ENCODE results near the gene VSTM2B. TPM values are rescaled to one million over a fixed set of nuclear protein-coding genes. Genes with fewer than 3 reads are reported as not detected.

VSTM2B gene
- total and polyA plus RNA-seq, 2 experiments from 2014 or later, result 0.47 to 1.1 TPM

- Histone ChIP-seq H3K9me3 (ENCODE audit: low read depth) (no peaks in the 10 kb centered on the region), H3K27ac (no peak overlapping the region), H3K79me2 (no peaks in the 10 kb centered on the region), H3K36me3 (replicated peaks; ENCODE audit: insufficient read depth, low read depth) (no peaks in the 10 kb centered on the region), H3K27me3 (no peaks in the 10 kb centered on the region), H3K9me2 (replicated peaks; ENCODE audit: insufficient read depth) (no peaks in the 10 kb centered on the region), H3K4me1 (ENCODE audit: insufficient read depth) (no peaks in the 10 kb centered on the region), H3K4me2 (no peak overlapping the region), H4K20me1 (ENCODE audit: insufficient read depth, poor library complexity, severe bottlenecking) (no peaks in the 10 kb centered on the region), H2AFZ (no peak overlapping the region), H3K4me3 (no peak overlapping the region)
- DNase-seq (ENCODE audit: low spot score), result no peak
- 86% methylated on average over 14 of the region's 14 CpGs for WGBS (ENCODE audit: low lambda C conversion rate, missing lambda C conversion rate)
- TF ChIP-seq EZH2phosphoT487 (IDR thresholded peaks at IDR 0.05; ENCODE audit: low read depth, severe bottlenecking, unreplicated experiment) (no peak), CTCF (IDR thresholded peaks at IDR 0.05; ENCODE audit: poor library complexity) (no peak), EZH2 (IDR thresholded peaks at IDR 0.05; ENCODE audit: borderline replicate concordance) (no peak)
These were observed 26.4 kb upstream of the VSTM2B start for GRCh38 chr19:29499261-29499920.

DNA sequence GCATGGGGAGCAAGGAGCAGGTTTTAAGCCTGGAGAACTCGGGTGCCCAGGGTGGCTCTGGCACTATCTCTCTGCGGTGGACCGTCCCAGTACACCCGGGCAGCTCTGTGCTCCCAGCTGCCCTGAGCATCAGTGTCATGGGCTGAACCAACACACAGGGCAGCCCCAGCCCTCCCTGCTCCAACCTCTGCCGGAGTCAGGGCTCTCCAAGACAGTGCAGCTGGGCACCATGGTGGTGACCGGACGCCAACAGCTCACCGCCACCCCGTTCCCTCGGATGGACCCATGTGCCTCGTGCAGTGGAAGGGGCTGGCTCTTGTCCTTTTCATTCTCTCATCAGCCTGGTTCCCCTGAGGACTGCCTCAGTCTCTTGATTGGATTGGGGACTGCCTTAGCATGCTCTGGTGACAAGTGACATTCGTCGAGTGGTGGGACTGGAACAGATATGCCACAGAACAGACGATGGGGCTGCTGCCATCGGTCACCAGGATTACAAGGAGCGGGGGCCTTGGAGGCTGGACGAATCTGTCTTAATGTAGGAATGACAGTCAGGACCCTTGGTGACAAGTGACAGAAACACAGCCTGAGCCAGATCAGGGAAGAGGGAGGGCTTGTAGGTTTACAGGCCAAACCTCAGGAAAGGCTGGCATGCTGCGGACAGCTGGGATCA lies 25.7 kb upstream of the VSTM2B start:
- H3K27ac ChIP-seq, result no peak overlapping the region
- H2AFZ ChIP-seq, result no peak overlapping the region
- no peak overlapping the region for H3K4me3 ChIP-seq
- H3K79me2 ChIP-seq, result no peaks in the 10 kb centered on the region
- H4K20me1 ChIP-seq (ENCODE audit: insufficient read depth, poor library complexity, severe bottlenecking), result no peaks in the 10 kb centered on the region
- 90% methylated on average over 18 of the region's 18 CpGs for WGBS (ENCODE audit: low lambda C conversion rate, missing lambda C conversion rate)
- no peak overlapping the region for H3K4me2 ChIP-seq
- TF ChIP-seq CTCF (IDR thresholded peaks at IDR 0.05; ENCODE audit: poor library complexity) (no peak), EZH2phosphoT487 (IDR thresholded peaks at IDR 0.05; ENCODE audit: low read depth, severe bottlenecking, unreplicated experiment) (no peak), EZH2 (IDR thresholded peaks at IDR 0.05; ENCODE audit: borderline replicate concordance) (no peak)
- no peaks in the 10 kb centered on the region for H3K4me1 ChIP-seq (ENCODE audit: insufficient read depth)
- H3K9me2 ChIP-seq (replicated peaks; ENCODE audit: insufficient read depth), result no peaks in the 10 kb centered on the region
- H3K9me3 ChIP-seq (ENCODE audit: low read depth), result no peaks in the 10 kb centered on the region
- no peaks in the 10 kb centered on the region for H3K27me3 ChIP-seq
- no peaks in the 10 kb centered on the region for H3K36me3 ChIP-seq (replicated peaks; ENCODE audit: insufficient read depth, low read depth)
- DNase-seq (ENCODE audit: low spot score), result no peak

DNA sequence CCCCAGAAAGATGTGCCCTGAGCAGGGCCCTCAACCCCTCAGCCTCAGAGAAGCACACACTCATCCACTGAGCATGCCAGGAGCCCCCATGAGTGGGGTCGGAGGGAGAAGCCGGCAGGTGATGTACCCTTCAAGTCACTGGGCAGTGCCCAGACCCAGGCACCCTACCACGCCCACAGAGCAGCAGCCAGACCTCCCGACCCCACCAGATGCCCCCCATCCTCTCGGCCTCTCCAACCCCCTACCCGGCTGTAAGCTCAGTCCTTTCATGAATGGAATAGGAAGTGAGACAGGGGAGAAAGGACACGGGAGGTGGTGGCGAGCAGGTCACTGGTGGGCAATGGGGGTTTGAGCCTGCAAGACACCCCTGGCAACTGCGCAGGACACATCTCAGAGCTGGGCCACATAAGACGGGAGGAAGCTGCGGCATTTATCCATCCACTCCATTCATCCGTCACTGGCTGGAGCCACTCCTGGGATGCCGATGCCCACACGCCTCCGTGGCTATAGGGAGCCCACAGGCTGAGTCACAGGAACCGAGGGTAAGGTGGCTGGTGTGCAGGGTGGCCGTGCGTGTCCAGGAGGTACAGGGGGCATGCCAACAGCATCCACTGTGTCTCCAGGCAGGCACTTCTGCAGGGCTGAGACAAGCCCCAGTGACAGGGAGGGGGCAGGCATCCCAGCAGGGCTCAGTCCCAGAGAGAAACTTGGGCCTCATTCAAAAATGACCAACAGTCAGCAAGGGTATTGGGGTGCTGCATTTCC lies 23.8 kb upstream of the VSTM2B start:
- no peak for DNase-seq (ENCODE audit: low spot score)
- 93% methylated on average over 14 of the region's 18 CpGs for WGBS (ENCODE audit: low lambda C conversion rate, missing lambda C conversion rate)
- Histone ChIP-seq H3K79me2 (no peaks in the 10 kb centered on the region), H3K4me2 (no peak overlapping the region), H3K27me3 (no peaks in the 10 kb centered on the region), H3K4me1 (ENCODE audit: insufficient read depth) (no peaks in the 10 kb centered on the region), H3K27ac (no peak overlapping the region), H3K9me2 (replicated peaks; ENCODE audit: insufficient read depth) (no peaks in the 10 kb centered on the region), H4K20me1 (ENCODE audit: insufficient read depth, poor library complexity, severe bottlenecking) (no peaks in the 10 kb centered on the region), H3K36me3 (replicated peaks; ENCODE audit: insufficient read depth, low read depth) (no peaks in the 10 kb centered on the region), H3K9me3 (ENCODE audit: low read depth) (no peaks in the 10 kb centered on the region), H3K4me3 (no peak overlapping the region), H2AFZ (no peak overlapping the region)
- TF ChIP-seq CTCF (IDR thresholded peaks at IDR 0.05; ENCODE audit: poor library complexity), result no peak
- TF ChIP-seq EZH2 (IDR thresholded peaks at IDR 0.05; ENCODE audit: borderline replicate concordance), result no peak
- no peak for TF ChIP-seq EZH2phosphoT487 (IDR thresholded peaks at IDR 0.05; ENCODE audit: low read depth, severe bottlenecking, unreplicated experiment)
